PC-9 (cell line): ENCODE measurements around the gene KCNMB1.

Experiments
- EZH2 ChIP-seq: fragments of 200-600 bp; sonication (generic); IDR thresholded peaks from 2 replicates; pipeline ENCODE4 v1.8.0; 2017; ENCODE audit warnings: antibody characterized with exemption, low read depth
- TF ChIP-seq, protein P1 (sequence below): fragments of 200-600 bp; sonication (generic); conservative IDR thresholded peaks from 2 replicates; pipeline ENCODE4 v1.6.1; 2017; ENCODE audit warnings: mixed run types, antibody characterized with exemption, mild to moderate bottlenecking, moderate library complexity

GRCh38 chr5:170333161-170333910, 55.8 kb downstream of the KCNMB1 start:
- TF ChIP-seq, protein P1, sequence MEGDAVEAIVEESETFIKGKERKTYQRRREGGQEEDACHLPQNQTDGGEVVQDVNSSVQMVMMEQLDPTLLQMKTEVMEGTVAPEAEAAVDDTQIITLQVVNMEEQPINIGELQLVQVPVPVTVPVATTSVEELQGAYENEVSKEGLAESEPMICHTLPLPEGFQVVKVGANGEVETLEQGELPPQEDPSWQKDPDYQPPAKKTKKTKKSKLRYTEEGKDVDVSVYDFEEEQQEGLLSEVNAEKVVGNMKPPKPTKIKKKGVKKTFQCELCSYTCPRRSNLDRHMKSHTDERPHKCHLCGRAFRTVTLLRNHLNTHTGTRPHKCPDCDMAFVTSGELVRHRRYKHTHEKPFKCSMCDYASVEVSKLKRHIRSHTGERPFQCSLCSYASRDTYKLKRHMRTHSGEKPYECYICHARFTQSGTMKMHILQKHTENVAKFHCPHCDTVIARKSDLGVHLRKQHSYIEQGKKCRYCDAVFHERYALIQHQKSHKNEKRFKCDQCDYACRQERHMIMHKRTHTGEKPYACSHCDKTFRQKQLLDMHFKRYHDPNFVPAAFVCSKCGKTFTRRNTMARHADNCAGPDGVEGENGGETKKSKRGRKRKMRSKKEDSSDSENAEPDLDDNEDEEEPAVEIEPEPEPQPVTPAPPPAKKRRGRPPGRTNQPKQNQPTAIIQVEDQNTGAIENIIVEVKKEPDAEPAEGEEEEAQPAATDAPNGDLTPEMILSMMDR, result no peak
- no peak for TF ChIP-seq EZH2
